CD14-positive monocyte (primary cell): ENCODE data around the gene GPC1. TPM values are rescaled to one million over a fixed set of nuclear protein-coding genes. Genes with fewer than 3 reads are reported as not detected.

Experiments used
- DNase-seq, 3 donors: peaks; one replicate each; pipeline ENCODE4 v3.0.0-alpha.2; 2011 to 2022
- H2AFZ ChIP-seq: 2 replicates; pipeline ENCODE4 v1.6.0; 2012; ENCODE audit warnings: mild to moderate bottlenecking, low read depth, low read length, inconsistent platforms; ENCODE audit not compliant: insufficient read depth, poor library complexity, severe bottlenecking
- H3K27ac ChIP-seq, 2 donors: 1 replicate in 1 of 2; 2 replicates in 1 of 2; pipeline ENCODE4 v1.5.1; 2012 to 2013; ENCODE audit warnings: low read length in 2 of 2, control low read depth in 1 of 2, inconsistent platforms in 1 of 2, low read depth in 1 of 2, mild to moderate bottlenecking in 1 of 2
- H3K27me3 ChIP-seq, 2 donors: one replicate each; pipeline versions ENCODE4 v1.6.0 to v1.6.1; 2011 to 2013; ENCODE audit warnings: low read length in 2 of 2; ENCODE audit not compliant: control insufficient read depth in 2 of 2, insufficient read depth in 2 of 2
- H3K36me3 ChIP-seq, 2 donors: replicated peaks in 1 of 2; 1 replicate in 1 of 2; 2 replicates in 1 of 2; pipeline versions ENCODE4 v1.5.1 to v1.6.1; 2012 to 2013; ENCODE audit warnings: low read length in 2 of 2, control low read depth in 1 of 2, inconsistent platforms in 1 of 2, mild to moderate bottlenecking in 1 of 2; ENCODE audit not compliant: insufficient read depth in 2 of 2, control insufficient read depth in 1 of 2
- H3K4me1 ChIP-seq, 2 donors: 1 replicate in 1 of 2; 2 replicates in 1 of 2; pipeline versions ENCODE4 v1.5.1 to v1.6.1; 2012 to 2013; ENCODE audit warnings: low read length in 2 of 2, control low read depth in 1 of 2, inconsistent platforms in 1 of 2, mild to moderate bottlenecking in 1 of 2, moderate library complexity in 1 of 2; ENCODE audit not compliant: insufficient read depth in 2 of 2, control insufficient read depth in 1 of 2
- H3K4me2 ChIP-seq: replicated peaks from 2 replicates; pipeline ENCODE3; 2012; ENCODE audit warnings: low read length, moderate library complexity, mild to moderate bottlenecking; ENCODE audit not compliant: poor library complexity, severe bottlenecking; ENCODE audit errors: extremely low read depth
- H3K4me3 ChIP-seq, 3 experiments: fragments of 200-600 bp in 1 of 3; sonication (generic) in 1 of 3; replicated peaks in 1 of 3; 1 replicate in 2 of 3; 2 replicates in 1 of 3; pipeline ENCODE4 v1.5.1; 2011 to 2013; ENCODE audit warnings: low read length in 3 of 3, mild to moderate bottlenecking in 3 of 3, control low read depth in 2 of 3, low read depth in 2 of 3, inconsistent platforms in 1 of 3, moderate library complexity in 1 of 3
- H3K79me2 ChIP-seq: 2 replicates; pipeline ENCODE4 v1.6.0; 2012; ENCODE audit warnings: mild to moderate bottlenecking, control low read depth, inconsistent platforms, low read length, moderate library complexity; ENCODE audit not compliant: insufficient read depth
- H3K9ac ChIP-seq: 2 replicates; pipeline ENCODE4 v1.6.0; 2017; ENCODE audit warnings: low read length, mild to moderate bottlenecking; ENCODE audit not compliant: insufficient read depth, poor library complexity, severe bottlenecking
- H3K9me3 ChIP-seq, 2 donors: replicated peaks in 1 of 2; 1 replicate in 1 of 2; 2 replicates in 1 of 2; pipeline versions ENCODE4 v1.5.1 to v1.6.1; 2012 to 2013; ENCODE audit warnings: low read length in 2 of 2, control low read depth in 1 of 2; ENCODE audit not compliant: control insufficient read depth in 1 of 2, insufficient read depth in 1 of 2
- H4K20me1 ChIP-seq: 2 replicates; pipeline ENCODE4 v1.6.0; 2012; ENCODE audit warnings: mild to moderate bottlenecking, low read length, control low read depth, moderate library complexity; ENCODE audit not compliant: insufficient read depth
- H3K27ac Mint-ChIP-seq, 7 donors: one replicate each; pipeline ENCODE4 v1.8.0; 2020; ENCODE audit warnings: mild to moderate bottlenecking in 7 of 7, mixed read lengths in 7 of 7, moderate library complexity in 6 of 7, inconsistent platforms in 2 of 7
- H3K27me3 Mint-ChIP-seq, 3 donors: one replicate each; pipeline ENCODE4 v1.8.0; 2021 to 2022; ENCODE audit warnings: low read depth in 3 of 3, mild to moderate bottlenecking in 3 of 3, mixed read lengths in 3 of 3, moderate library complexity in 3 of 3, inconsistent platforms in 1 of 3
- H3K36me3 Mint-ChIP-seq, 2 donors: one replicate each; pipeline ENCODE4 v1.8.0; 2020; ENCODE audit warnings: mixed read lengths in 2 of 2, inconsistent platforms in 1 of 2, mild to moderate bottlenecking in 1 of 2
- H3K4me1 Mint-ChIP-seq: one replicate; pipeline ENCODE4 v1.8.0; 2020; ENCODE audit warnings: mild to moderate bottlenecking, mixed read lengths
- H3K4me3 Mint-ChIP-seq, 2 donors: one replicate each; pipeline ENCODE4 v1.8.0; 2020; ENCODE audit warnings: mild to moderate bottlenecking in 2 of 2, mixed read lengths in 2 of 2, moderate library complexity in 1 of 2
- H3K9me3 Mint-ChIP-seq, 7 donors: one replicate each; pipeline ENCODE4 v1.8.0; 2020 to 2022; ENCODE audit warnings: mixed read lengths in 7 of 7, mild to moderate bottlenecking in 6 of 7, moderate library complexity in 6 of 7, inconsistent platforms in 2 of 7
- WGBS: methylation state at CpG from one replicate; pipeline ENCODE4 v1.1.5; 2013; ENCODE audit warnings: missing lambda C conversion rate; ENCODE audit not compliant: insufficient coverage; 5-methylcytosine and 5-hydroxymethylcytosine counted together
- intact Hi-C, 2 donors: fragments of 100-400 bp; cut with micrococcal nuclease; formaldehyde crosslinking; loops; one replicate each; pipeline versions ENCODE4 v1.15.0 to v1.15.1; 2023
- polyA plus RNA-seq, 3 donors: library from polyadenylated mRNA; depleted of rRNA in 1 of 3; unstranded in 2 of 3; stranded (reverse) in 1 of 3; fragments of 300-500 nt in 2 of 3; fragments of >200 nt in 1 of 3; fragmentation: Illumina TruSeq in 2 of 3; gene quantifications; 1 replicate in 2 of 3; 2 replicates in 1 of 3; pipeline ENCODE4 v1.2.3, GENCODE V29; 2012 to 2021
- TF ChIP-seq, protein P1 (sequence below): fragments of 200-600 bp; IDR thresholded peaks from one replicate; pipeline ENCODE4 v1.8.0; 2022; ENCODE audit warnings: antibody characterized with exemption, mild to moderate bottlenecking

The GPC1 gene
- polyA plus RNA-seq, 3 donors, result 0.08 TPM; not detected in 2

GRCh38 chr2:240445961-240446663 is 10.6 kb downstream of the GPC1 start:
- Histone ChIP-seq H3K36me3 (no peaks in the 10 kb centered on the region), H4K20me1 (no peaks in the 10 kb centered on the region), H3K79me2 (no peaks in the 10 kb centered on the region), H3K4me3 (no peak overlapping the region), H3K27ac (no peak overlapping the region), H3K27me3 (peaks cover 0 to 15% of the 10 kb centered on the region in 2 donors), H3K9ac (no peak overlapping the region), H3K4me1 (no peaks in the 10 kb centered on the region), H3K4me2 (no peak overlapping the region), H2AFZ (no peak overlapping the region), H3K9me3 (no peaks in the 10 kb centered on the region)
- H3K4me1 Mint-ChIP-seq, result no peaks in the 10 kb centered on the region
- H3K9me3 Mint-ChIP-seq, result peaks cover 0 to 2% (median 0%) of the 10 kb centered on the region in 7 donors
- TF ChIP-seq, protein P1, sequence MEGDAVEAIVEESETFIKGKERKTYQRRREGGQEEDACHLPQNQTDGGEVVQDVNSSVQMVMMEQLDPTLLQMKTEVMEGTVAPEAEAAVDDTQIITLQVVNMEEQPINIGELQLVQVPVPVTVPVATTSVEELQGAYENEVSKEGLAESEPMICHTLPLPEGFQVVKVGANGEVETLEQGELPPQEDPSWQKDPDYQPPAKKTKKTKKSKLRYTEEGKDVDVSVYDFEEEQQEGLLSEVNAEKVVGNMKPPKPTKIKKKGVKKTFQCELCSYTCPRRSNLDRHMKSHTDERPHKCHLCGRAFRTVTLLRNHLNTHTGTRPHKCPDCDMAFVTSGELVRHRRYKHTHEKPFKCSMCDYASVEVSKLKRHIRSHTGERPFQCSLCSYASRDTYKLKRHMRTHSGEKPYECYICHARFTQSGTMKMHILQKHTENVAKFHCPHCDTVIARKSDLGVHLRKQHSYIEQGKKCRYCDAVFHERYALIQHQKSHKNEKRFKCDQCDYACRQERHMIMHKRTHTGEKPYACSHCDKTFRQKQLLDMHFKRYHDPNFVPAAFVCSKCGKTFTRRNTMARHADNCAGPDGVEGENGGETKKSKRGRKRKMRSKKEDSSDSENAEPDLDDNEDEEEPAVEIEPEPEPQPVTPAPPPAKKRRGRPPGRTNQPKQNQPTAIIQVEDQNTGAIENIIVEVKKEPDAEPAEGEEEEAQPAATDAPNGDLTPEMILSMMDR, result no peak
- intact Hi-C loops, result no loop called here
- peaks cover 15 to 28% (median 16%) of the 10 kb centered on the region in 3 donors for H3K27me3 Mint-ChIP-seq
- WGBS, result 88% methylated on average over 24 of the region's 24 CpGs
- H3K27ac Mint-ChIP-seq, result no peak overlapping the region
- H3K36me3 Mint-ChIP-seq, result no peaks in the 10 kb centered on the region
- no peak overlapping the region for H3K4me3 Mint-ChIP-seq
- no peak for DNase-seq

- Mint-ChIP-seq H3K4me3 (no peak overlapping the region), H3K4me1 (no peaks in the 10 kb centered on the region), H3K9me3 (peaks cover 0 to 2% (median 0%) of the 10 kb centered on the region in 7 donors), H3K27me3 (peaks cover 17 to 34% (median 22%) of the 10 kb centered on the region in 3 donors), H3K27ac (no peak overlapping the region), H3K36me3 (no peaks in the 10 kb centered on the region)
- 98% methylated on average over 10 of the region's 12 CpGs for WGBS
- TF ChIP-seq, protein P1, result no peak
- DNase-seq, result no peak
- Histone ChIP-seq H3K4me1 (no peaks in the 10 kb centered on the region), H3K4me3 (no peak overlapping the region), H3K27me3 (peaks cover 2 to 21% of the 10 kb centered on the region in 2 donors), H3K27ac (no peak overlapping the region), H3K4me2 (no peak overlapping the region), H4K20me1 (no peaks in the 10 kb centered on the region), H3K79me2 (no peaks in the 10 kb centered on the region), H3K9me3 (no peaks in the 10 kb centered on the region), H3K9ac (no peak overlapping the region), H3K36me3 (no peaks in the 10 kb centered on the region), H2AFZ (no peak overlapping the region)
- intact Hi-C loops, result no loop called here
Observed at GRCh38 chr2:240446664-240447175, 11.3 kb downstream of the GPC1 start.
